Epithelial cell of proximal tubule (primary cell): ENCODE measurements around the gene SLC44A3. TPM values are rescaled to one million over a fixed set of nuclear protein-coding genes. Genes with fewer than 3 reads are reported as not detected.
"Not testable (repeated sequence)": the region's sequence is repeated elsewhere in the genome, so short reads cannot be mapped to it uniquely, and the experiment has no call there.

Experiments used
- DNase-seq: peaks from one replicate; pipeline ENCODE4 v3.0.0-alpha.2; 2011; ENCODE audit warnings: low read depth
- H3K4me3 ChIP-seq: 2 replicates; pipeline ENCODE4 v1.5.1; 2011; ENCODE audit warnings: low read depth, mild to moderate bottlenecking, low read length
- total RNA-seq: library from RNA; depleted of rRNA; stranded (reverse); fragments of >200 nt; gene quantifications from 2 replicates; pipeline ENCODE4 v1.2.3, GENCODE V29; 2015
- TF ChIP-seq, protein P1 (sequence below): conservative IDR thresholded peaks from 2 replicates; pipeline ENCODE4 v1.5.1; 2012; ENCODE audit warnings: low read depth, mild to moderate bottlenecking, low read length

The SLC44A3 gene
- total RNA-seq, 1 donor from 2014 or later: 24.3 TPM

DNA sequence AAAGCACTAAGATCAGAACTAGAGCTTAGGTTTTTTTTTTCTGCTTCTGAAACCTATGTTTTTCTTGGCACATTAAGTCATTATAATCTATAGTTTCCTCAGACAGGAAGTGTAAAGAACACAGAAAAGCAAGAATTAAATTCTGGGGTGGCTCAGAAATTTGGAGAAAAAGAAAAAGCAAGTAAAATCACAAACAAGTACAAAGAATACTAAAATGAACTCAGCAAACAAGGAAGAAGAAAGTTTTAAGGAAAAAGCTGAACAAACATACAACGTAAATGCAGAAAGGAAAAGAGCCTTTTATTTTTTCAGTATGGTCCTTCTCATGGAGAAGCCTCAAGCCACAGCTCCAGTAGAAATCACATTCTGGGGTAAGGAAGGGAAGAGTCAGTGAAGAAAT, 115.3 kb downstream of the SLC44A3 start:
- TF ChIP-seq, protein P1, sequence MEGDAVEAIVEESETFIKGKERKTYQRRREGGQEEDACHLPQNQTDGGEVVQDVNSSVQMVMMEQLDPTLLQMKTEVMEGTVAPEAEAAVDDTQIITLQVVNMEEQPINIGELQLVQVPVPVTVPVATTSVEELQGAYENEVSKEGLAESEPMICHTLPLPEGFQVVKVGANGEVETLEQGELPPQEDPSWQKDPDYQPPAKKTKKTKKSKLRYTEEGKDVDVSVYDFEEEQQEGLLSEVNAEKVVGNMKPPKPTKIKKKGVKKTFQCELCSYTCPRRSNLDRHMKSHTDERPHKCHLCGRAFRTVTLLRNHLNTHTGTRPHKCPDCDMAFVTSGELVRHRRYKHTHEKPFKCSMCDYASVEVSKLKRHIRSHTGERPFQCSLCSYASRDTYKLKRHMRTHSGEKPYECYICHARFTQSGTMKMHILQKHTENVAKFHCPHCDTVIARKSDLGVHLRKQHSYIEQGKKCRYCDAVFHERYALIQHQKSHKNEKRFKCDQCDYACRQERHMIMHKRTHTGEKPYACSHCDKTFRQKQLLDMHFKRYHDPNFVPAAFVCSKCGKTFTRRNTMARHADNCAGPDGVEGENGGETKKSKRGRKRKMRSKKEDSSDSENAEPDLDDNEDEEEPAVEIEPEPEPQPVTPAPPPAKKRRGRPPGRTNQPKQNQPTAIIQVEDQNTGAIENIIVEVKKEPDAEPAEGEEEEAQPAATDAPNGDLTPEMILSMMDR: no peak
- no peak for DNase-seq
- H3K4me3 ChIP-seq: no peak overlapping the region

DNA sequence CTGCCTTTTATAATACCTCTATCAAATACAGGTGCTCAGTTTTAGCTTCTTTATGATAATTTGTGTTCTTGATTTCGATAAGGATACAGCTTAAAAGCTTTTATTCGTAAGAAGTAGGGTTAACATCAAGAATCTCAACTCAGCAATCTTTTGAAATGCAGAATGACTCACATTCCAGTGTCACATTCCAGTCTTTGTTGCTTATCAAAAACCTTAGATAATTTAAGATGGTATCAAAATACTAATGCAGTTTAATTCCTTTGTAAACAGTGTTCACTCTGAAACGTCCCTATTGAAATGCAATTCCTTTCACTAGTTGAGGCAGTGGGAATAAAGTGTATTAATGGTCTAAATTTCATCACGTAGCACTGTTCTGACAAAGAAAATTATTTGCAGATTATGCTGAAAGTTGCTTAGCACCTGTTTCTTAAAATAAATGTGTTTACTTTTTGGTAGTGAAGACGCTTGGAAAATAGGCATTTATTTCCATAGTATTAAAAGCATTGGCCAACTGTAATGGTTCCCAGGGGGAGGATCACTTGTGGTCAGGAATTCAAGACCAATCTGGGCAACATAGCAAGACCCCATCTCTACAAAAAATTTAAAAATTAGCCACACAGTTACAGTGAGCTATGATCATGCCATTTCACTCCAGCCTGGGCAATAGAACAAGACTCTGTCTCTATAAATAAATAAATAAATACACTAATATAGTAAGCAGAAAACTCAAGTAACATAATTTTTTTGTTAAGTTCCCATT, 116.9 kb downstream of the SLC44A3 start:
- DNase-seq: no peak
- TF ChIP-seq, protein P1: no peak
- no peak overlapping the region for H3K4me3 ChIP-seq

DNA sequence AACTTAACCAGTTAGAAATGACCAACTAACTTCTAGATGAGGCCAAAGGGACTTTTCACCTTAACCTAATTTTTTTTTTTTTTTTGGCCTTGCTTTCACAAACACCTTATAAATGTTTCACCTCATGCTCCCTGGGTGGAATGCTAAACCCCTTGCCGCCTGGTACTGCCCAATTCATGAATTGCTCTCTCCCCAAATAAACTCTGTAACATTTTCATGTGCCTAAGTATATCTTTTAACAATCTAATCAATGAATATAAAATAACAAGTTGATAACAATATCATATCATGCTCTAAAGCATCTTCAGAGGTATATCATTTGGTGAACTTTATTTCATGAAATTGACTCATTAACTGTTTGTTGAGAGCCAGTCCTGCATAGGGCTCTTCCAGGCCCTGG, 117.7 kb downstream of the SLC44A3 start:
- no peak for DNase-seq
- no peak overlapping the region for H3K4me3 ChIP-seq
- TF ChIP-seq, protein P1: no peak

DNA sequence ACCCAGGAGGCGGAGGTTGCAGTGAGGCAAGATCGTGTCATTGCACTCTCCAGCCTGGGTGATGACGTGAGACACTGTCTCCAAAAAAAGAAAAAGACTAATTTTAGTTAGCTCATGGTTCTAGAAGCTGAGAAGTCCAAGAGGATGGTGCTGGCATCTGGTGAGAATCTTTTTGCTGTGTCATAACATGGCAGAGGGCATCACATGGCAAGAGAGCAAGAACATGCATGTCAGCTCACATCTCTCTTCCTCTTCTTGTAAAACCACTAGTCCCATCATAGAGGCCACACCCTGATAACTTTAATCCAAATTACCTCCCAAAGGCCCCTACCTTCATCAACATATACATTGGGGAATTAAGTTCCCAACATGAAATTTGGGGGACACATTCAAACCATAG, 120.6 kb downstream of the SLC44A3 start:
- TF ChIP-seq, protein P1: no peak
- H3K4me3 ChIP-seq: no peak overlapping the region
- DNase-seq: no peak

DNA sequence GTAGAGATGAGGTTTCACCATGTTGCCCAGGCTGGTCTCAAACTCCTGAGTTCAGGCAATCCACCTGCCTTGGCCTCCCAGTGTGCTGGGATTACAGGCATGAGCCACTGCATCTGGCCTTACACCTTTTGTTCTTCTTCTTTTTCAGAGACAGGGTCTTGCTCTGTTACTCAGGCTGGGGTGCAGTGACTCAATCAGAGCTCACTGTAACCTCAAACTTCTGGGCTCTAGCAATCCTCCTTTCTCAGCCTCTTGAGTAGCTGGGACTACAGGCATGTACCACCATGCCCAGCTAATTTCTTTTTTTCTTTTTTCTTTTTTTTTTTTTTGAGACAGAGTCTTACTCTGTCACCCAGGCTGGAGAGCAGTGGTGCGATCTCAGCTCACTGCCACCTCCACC, 121.3 kb downstream of the SLC44A3 start:
- not testable (repeated sequence) for DNase-seq, H3K4me3 ChIP-seq

DNA sequence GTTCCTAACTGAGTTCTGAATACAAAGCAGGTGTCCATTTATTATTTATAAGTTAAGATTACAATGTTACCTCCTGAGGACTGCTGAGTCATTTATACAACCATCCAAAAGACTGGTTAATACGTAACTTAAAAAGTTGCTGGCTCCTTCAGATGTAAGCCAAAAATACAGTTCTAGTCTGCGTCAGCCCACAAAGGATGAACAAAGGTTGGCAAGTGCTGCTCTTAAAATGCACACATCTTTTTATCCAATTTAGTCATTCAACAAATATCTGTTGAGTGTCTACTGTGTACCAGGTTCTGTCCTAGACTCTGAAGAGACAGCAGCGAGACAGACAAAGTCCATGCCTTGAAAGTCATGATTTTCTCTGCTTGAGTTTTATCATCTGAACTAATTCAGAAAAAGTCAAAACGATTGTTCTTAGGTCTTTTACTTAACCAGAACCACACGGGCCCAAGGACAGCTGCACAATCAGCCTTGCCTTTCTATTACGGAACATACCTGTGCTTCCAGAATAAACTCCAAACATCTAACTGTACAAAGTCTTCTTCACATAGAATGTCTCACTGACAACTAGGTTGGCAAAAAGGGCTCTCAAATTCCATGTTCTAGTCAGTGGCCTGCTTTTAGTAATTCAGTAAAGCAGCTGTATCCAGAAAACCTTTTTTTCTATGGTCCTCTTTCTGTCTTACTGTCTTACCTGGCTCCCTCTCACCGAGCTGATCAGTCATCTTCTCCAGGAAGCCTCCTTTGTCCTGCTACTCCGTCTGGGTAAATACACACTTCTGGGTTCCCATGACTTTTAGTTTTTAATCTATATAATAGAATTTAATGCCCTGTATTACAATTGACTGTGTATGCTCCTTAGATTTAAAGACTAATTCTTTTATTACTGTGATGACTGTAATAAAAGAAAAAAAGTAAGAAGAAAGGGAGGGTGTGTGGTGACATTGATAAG, 122.3 kb downstream of the SLC44A3 start:
- no peak overlapping the region for H3K4me3 ChIP-seq
- TF ChIP-seq, protein P1: no peak
- DNase-seq: peak; percentile 87

Other genes starting within 250 kb of the SLC44A3 start
- gene CNN3, start 106.8 kb downstream of the SLC44A3 start, total RNA-seq: 196 and 284 TPM in 2 replicates